Activated T-cell treated with anti-CD3 and anti-CD28 coated beads, Interleukin-2, amount 50 U/mL, for 4 hours (primary cell): Measurements from ENCODE around the gene SMIM29. TPM values are rescaled to one million over a fixed set of nuclear protein-coding genes. Genes with fewer than 3 reads are reported as not detected.
"Not testable (repeated sequence)": the region's sequence is repeated elsewhere in the genome, so short reads cannot be mapped to it uniquely, and the experiment has no call there.

Source experiments
- ATAC-seq, 2 donors: fragments of 200-7000 bp; cut with Tn5 transposase; one replicate each; pipeline ENCODE4 v1.10.0; 2021
- DNase-seq: peaks from one replicate; pipeline ENCODE4 v3.0.0-alpha.2; 2020
- H3K27me3 Mint-ChIP-seq: one replicate; pipeline ENCODE4 v1.8.0; 2021; ENCODE audit warnings: low read depth, mixed read lengths
- H3K36me3 Mint-ChIP-seq: one replicate; pipeline ENCODE4 v1.8.0; 2022; ENCODE audit warnings: mixed read lengths; ENCODE audit not compliant: insufficient read depth
- H3K4me1 Mint-ChIP-seq: one replicate; pipeline ENCODE4 v1.8.0; 2021; ENCODE audit warnings: low read depth, mixed read lengths
- H3K4me3 Mint-ChIP-seq: one replicate; pipeline ENCODE4 v1.8.0; 2021; ENCODE audit warnings: mild to moderate bottlenecking, moderate library complexity, mixed read lengths
- H3K9me3 Mint-ChIP-seq: one replicate; pipeline ENCODE4 v1.8.0; 2021; ENCODE audit warnings: mixed read lengths
- total RNA-seq, 3 donors: library from RNA; stranded (reverse); gene quantifications; one replicate each; pipeline ENCODE4 v1.2.1, GENCODE V29; 2021

SMIM29 gene
- total RNA-seq, 3 donors from 2014 or later = 12.3 to 14.9 (median 13.0) TPM

- Mint-ChIP-seq H3K9me3 (no peaks in the 10 kb centered on the region), H3K4me1 (peaks cover 59% of the 10 kb centered on the region), H3K27me3 (no peaks in the 10 kb centered on the region), H3K4me3 (peak overlapping the region; percentile 87), H3K36me3 (peaks cover 11% of the 10 kb centered on the region)
- ATAC-seq = no peak
- DNase-seq = no peak
These were observed 1.2 kb downstream of the SMIM29 start for GRCh38 chr6:34247481-34248197.

- Mint-ChIP-seq H3K4me3 (peak overlapping the region; percentile 48), H3K36me3 (peaks cover 17% of the 10 kb centered on the region), H3K9me3 (no peaks in the 10 kb centered on the region), H3K4me1 (peaks cover 67% of the 10 kb centered on the region), H3K27me3 (no peaks in the 10 kb centered on the region)
- ATAC-seq (no peak), DNase-seq (peak; percentile 44)
These were observed 2.0 kb downstream of the SMIM29 start for GRCh38 chr6:34246563-34247391.

DNA sequence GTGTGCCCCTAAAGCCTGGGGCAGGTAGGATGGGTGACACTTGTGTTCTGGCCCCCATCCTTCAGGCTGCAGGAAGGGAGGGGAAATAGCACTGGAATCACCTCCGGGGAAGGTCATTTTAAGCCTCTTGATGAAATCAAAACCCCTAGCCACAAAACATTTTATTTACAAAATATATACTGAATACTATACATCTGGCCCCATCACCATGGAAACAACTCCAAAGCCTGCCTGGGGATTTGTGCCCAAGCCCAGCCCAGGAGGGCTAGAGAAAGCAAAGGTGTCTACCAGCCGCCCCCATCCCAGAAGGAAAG lies 2.6 kb downstream of the SMIM29 start:
- H3K4me3 Mint-ChIP-seq = no peak overlapping the region
- no peaks in the 10 kb centered on the region for H3K9me3 Mint-ChIP-seq
- peaks cover 73% of the 10 kb centered on the region for H3K4me1 Mint-ChIP-seq
- DNase-seq (no peak), ATAC-seq (no peak)
- peaks cover 23% of the 10 kb centered on the region for H3K36me3 Mint-ChIP-seq
- no peaks in the 10 kb centered on the region for H3K27me3 Mint-ChIP-seq

DNA sequence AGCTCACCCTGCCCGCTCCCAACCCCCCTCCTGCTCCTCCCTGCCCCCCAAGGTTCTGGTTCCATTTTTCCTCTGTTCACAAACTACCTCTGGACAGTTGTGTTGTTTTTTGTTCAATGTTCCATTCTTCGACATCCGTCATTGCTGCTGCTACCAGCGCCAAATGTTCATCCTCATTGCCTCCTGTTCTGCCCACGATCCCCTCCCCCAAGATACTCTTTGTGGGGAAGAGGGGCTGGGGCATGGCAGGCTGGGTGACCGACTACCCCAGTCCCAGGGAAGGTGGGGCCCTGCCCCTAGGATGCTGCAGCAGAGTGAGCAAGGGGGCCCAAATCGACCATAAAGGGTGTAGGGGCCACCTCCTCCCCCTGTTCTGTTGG lies 3.1 kb downstream of the SMIM29 start:
- ATAC-seq, H3K9me3 Mint-ChIP-seq, H3K4me3 Mint-ChIP-seq, H3K27me3 Mint-ChIP-seq, DNase-seq: not testable (repeated sequence)
- H3K36me3 Mint-ChIP-seq = peaks cover 26% of the 10 kb centered on the region
- peaks cover 77% of the 10 kb centered on the region for H3K4me1 Mint-ChIP-seq

DNA sequence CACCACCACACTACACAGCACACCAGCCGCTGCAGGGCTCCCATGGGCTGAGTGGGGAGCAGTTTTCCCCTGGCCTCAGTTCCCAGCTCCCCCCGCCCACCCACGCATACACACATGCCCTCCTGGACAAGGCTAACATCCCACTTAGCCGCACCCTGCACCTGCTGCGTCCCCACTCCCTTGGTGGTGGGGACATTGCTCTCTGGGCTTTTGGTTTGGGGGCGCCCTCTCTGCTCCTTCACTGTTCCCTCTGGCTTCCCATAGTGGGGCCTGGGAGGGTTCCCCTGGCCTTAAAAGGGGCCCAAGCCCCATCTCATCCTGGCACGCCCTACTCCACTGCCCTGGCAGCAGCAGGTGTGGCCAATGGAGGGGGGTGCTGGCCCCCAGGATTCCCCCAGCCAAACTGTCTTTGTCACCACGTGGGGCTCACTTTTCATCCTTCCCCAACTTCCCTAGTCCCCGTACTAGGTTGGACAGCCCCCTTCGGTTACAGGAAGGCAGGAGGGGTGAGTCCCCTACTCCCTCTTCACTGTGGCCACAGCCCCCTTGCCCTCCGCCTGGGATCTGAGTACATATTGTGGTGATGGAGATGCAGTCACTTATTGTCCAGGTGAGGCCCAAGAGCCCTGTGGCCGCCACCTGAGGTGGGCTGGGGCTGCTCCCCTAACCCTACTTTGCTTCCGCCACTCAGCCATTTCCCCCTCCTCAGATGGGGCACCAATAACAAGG lies 3.6 kb downstream of the SMIM29 start:
- not testable (repeated sequence) for H3K9me3 Mint-ChIP-seq, ATAC-seq
- peaks cover 28% of the 10 kb centered on the region for H3K36me3 Mint-ChIP-seq

DNA sequence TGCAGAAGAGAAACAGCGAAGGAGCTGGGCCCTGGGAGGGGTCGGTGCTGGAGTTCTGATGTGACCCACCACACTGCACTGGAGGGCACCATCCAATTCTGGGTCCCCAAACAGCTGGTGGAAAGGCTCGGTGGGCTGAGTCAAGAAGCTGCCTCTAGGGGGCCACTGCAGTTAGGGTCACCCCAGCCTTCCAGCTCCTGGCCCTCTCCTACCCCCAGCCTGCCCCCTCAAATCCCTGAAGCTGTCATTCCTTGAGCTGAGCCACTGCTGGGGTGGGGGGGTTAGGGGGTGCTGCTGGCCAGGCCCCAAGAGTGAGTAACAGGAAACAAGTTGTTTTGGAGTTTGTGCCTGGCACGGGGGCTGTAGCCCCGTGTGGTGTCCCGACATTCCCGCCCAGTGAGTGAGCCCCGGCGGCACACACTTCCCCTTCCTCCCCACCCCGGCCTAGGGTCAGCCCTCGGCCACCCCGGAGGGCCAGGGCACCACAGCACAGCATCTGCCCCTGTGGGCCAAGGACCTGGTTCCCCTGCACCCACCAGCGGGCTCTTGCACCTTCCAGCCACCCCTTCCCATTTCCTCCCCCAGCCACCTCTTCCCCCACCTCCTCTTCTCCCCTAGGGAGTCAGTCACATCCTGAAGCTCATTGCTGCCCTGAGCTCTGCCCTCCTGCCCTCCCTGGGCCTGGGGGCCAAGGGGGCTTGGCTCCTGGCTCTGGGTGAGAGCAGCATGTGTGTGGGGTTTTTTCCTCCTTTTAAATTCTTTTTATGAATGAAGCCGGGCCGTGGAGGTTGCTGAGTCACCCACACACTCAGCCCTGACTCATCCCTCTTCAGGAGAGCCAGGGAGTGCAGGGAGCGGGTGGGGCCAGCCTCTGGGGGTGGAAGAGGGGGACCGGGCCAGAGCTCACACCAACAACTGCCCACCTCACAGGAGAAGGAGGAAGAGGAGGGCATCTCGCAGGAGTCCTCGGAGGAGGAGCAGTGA lies 4.6 kb downstream of the SMIM29 start:
- Mint-ChIP-seq H3K36me3 (peaks cover 32% of the 10 kb centered on the region), H3K4me1 (peaks cover 84% of the 10 kb centered on the region), H3K27me3 (no peaks in the 10 kb centered on the region), H3K4me3 (peak overlapping the region; percentile 64), H3K9me3 (no peaks in the 10 kb centered on the region)
- DNase-seq (peak; percentile 67), ATAC-seq (peak; percentile 36 to 37)

More for the DNA sequence above, 3.6 kb downstream of the SMIM29 start:
- not testable (repeated sequence) for DNase-seq, H3K4me3 Mint-ChIP-seq, H3K27me3 Mint-ChIP-seq
- peaks cover 82% of the 10 kb centered on the region for H3K4me1 Mint-ChIP-seq

DNA sequence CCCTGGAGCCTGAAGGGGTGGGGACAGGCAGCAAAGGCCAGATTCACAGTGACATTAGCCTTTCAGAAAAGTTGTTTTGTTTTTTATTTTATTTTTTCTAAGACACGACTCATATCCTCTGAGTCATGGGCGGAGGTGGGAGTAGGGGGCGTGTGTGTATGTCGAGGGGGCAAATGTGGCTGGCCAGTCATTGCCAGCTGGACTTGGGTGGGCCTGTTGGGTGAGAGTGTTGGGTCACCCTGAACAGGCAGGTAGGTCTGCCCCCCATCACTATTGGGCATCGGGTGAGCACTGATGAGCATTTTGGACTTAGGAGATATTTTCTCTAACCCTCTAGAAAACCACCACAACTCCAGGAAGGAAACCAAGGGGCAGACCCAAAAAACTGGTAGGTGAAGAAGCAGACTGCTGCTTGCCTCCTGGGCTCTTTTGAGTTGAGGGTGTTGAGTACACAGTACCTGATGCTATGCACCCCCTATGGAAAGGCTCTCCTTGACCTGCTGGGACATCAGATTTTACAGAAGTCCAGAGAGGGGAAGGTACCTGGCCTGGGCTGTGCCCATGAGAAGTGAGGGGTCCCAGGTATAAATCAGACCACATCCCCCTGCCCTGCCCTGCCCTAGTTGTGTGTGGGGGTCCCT lies 5.6 kb downstream of the SMIM29 start:
- Mint-ChIP-seq H3K9me3 (no peaks in the 10 kb centered on the region), H3K27me3 (no peaks in the 10 kb centered on the region), H3K4me1 (peaks cover 89% of the 10 kb centered on the region), H3K36me3 (peaks cover 39% of the 10 kb centered on the region), H3K4me3 (peak overlapping the region; percentile 54)
- peak in 1 of 2 donors; percentile 2 for ATAC-seq
- peak; percentile 18 for DNase-seq

- no peak for ATAC-seq
- Mint-ChIP-seq H3K36me3 (peaks cover 40% of the 10 kb centered on the region), H3K27me3 (no peaks in the 10 kb centered on the region), H3K4me1 (peaks cover 83% of the 10 kb centered on the region), H3K9me3 (no peaks in the 10 kb centered on the region), H3K4me3 (peak overlapping the region; percentile 54)
- no peak for DNase-seq
These were observed 6.3 kb downstream of the SMIM29 start for GRCh38 chr6:34242252-34243130.

DNA sequence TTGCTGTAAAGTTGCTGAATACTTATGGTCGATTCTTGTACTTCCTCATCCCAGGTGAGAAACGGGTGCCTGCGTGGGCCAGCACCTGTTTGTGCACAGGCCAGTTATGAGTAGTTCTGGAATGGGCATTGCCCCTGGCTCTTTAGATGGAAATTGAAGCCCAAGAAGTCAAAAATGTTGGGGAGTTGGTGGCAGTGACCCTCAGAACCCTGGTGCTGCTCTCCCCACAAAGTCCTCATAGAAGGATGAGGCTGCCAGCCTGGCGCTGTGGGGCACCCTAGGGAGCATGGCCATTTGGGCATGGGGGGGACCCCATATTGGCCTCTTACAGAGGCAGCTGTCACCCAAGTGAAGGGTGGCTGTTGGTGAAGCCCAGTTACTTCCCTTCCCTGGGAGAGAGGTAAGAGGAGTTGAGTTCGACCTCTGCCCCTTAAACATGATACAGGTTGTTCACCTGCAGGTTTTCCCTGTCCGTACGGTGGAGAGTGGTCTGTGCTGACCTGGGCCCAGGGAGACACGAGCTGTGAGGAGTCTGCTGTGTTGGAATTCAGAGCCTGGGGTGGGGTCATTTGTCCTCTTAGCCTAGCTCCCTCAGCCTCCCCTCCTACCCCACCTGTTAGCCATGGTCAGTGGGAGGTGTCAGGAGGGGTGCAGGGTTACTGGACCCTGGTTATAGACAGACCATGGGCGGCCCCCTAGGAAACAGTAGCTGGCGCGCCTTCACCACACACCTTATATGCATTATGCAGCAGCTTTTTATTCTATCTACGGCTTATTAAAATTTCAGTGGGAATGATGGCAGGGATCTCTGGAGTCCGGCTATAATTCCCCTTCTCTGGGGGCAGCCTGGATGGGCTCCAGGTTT lies 7.2 kb downstream of the SMIM29 start:
- Mint-ChIP-seq H3K36me3 (peaks cover 40% of the 10 kb centered on the region), H3K27me3 (no peaks in the 10 kb centered on the region), H3K4me1 (peaks cover 76% of the 10 kb centered on the region), H3K9me3 (no peaks in the 10 kb centered on the region), H3K4me3 (peak overlapping the region; percentile 47)
- DNase-seq (no peak), ATAC-seq (no peak)

GRCh38 chr6:34240329-34241248 lies 8.2 kb downstream of the SMIM29 start:
- ATAC-seq (no peak), DNase-seq (no peak)
- peaks cover 71% of the 10 kb centered on the region for H3K4me1 Mint-ChIP-seq
- H3K27me3 Mint-ChIP-seq = no peaks in the 10 kb centered on the region
- H3K4me3 Mint-ChIP-seq = peak overlapping the region; percentile 84
- no peaks in the 10 kb centered on the region for H3K9me3 Mint-ChIP-seq
- H3K36me3 Mint-ChIP-seq = peaks cover 40% of the 10 kb centered on the region

- ATAC-seq = no peak
- Mint-ChIP-seq H3K9me3 (no peaks in the 10 kb centered on the region), H3K4me1 (peaks cover 65% of the 10 kb centered on the region), H3K36me3 (peaks cover 40% of the 10 kb centered on the region), H3K27me3 (no peaks in the 10 kb centered on the region), H3K4me3 (peak overlapping the region; percentile 84)
- no peak for DNase-seq
These were observed 8.9 kb downstream of the SMIM29 start for GRCh38 chr6:34239893-34240292.
